ENCODE data around the gene PRTG.
"Not testable (repeated sequence)": the region's sequence is repeated elsewhere in the genome, so short reads cannot be mapped to it uniquely, and the experiment has no call there.

Gene PRTG

GRCh38 chr15:55742927-55743728 lies at the start of gene PRTG:
TSS of gene PRTG (minus strand) at chr15:55743152. CDS start at chr15:55742931, 221 bp downstream.
- no peak for DNase-seq

GRCh38 chr15:55791551-55792400 lies 48.8 kb upstream of the PRTG start:
- peak; percentile 20 for DNase-seq

GRCh38 chr15:55789066-55789660 lies 46.2 kb upstream of the PRTG start:
- peak; percentile 54 for DNase-seq

GRCh38 chr15:55786341-55786740 lies 43.4 kb upstream of the PRTG start:
- DNase-seq, result no peak

GRCh38 chr15:55785593-55785992 lies 42.6 kb upstream of the PRTG start:
- DNase-seq, result not testable (repeated sequence)

- no peak for DNase-seq
Measured at GRCh38 chr15:55784286-55784685, 41.3 kb upstream of the PRTG start.

- no peak for DNase-seq
Measured at GRCh38 chr15:55782901-55783300, 39.9 kb upstream of the PRTG start.

GRCh38 chr15:55780292-55780691 lies 37.3 kb upstream of the PRTG start:
- DNase-seq, result no peak

GRCh38 chr15:55778932-55779331 lies 36.0 kb upstream of the PRTG start:
- DNase-seq, result no peak

GRCh38 chr15:55775316-55775715 lies 32.4 kb upstream of the PRTG start:
- DNase-seq, result no peak

- peak; percentile 68 for DNase-seq
Measured at GRCh38 chr15:55774113-55774970, 31.4 kb upstream of the PRTG start.

GRCh38 chr15:55770806-55771205 lies 27.9 kb upstream of the PRTG start:
- DNase-seq, result no peak

- DNase-seq, result peak; percentile 64
Measured at GRCh38 chr15:55770261-55770660, 27.3 kb upstream of the PRTG start.

- peak; percentile 37 for DNase-seq
Measured at GRCh38 chr15:55768670-55769185, 25.8 kb upstream of the PRTG start.

GRCh38 chr15:55766676-55767075 lies 23.7 kb upstream of the PRTG start:
- DNase-seq, result no peak

- no peak for DNase-seq
Measured at GRCh38 chr15:55764398-55764797, 21.4 kb upstream of the PRTG start.

- DNase-seq, result peak; percentile 9
Measured at GRCh38 chr15:55758580-55758986, 15.6 kb upstream of the PRTG start.

- DNase-seq, result not testable (repeated sequence)
Measured at GRCh38 chr15:55753433-55753832, 10.5 kb upstream of the PRTG start.

GRCh38 chr15:55750706-55751105 lies 7.8 kb upstream of the PRTG start:
- DNase-seq, result no peak

- DNase-seq, result no peak
Measured at GRCh38 chr15:55743729-55744655, 1.0 kb upstream of the PRTG start.

GRCh38 chr15:55742498-55742926 lies 440 bp downstream of the PRTG start:
- DNase-seq, result peak; percentile 48
